OCI-LY1 (cell line): Measurements from ENCODE around the gene RAPGEF5.

Experiments used
- H2AFZ ChIP-seq: fragments of 200-600 bp; sonication (generic), shearing (Covaris generic); 2 replicates; pipeline ENCODE4 v1.6.0; 2014; ENCODE audit warnings: antibody characterized with exemption, mild to moderate bottlenecking, low read length
- H3F3A ChIP-seq: fragments of 200-600 bp; sonication (generic), shearing (Covaris generic); 2 replicates; pipeline ENCODE4 v1.6.0; 2014; ENCODE audit warnings: mild to moderate bottlenecking, antibody characterized with exemption, low read length, moderate library complexity; ENCODE audit not compliant: insufficient read depth
- H3K27ac ChIP-seq: fragments of 200-600 bp; sonication (generic); 2 replicates; pipeline ENCODE4 v1.5.1; 2014; ENCODE audit warnings: low read length, mixed run types, mild to moderate bottlenecking, low read depth; ENCODE audit not compliant: poor library complexity, severe bottlenecking
- H3K27me3 ChIP-seq: fragments of 200-600 bp; sonication (generic); 2 replicates; pipeline ENCODE4 v1.6.0; 2014; ENCODE audit warnings: antibody characterized with exemption, mild to moderate bottlenecking, low read length, moderate library complexity; ENCODE audit not compliant: insufficient read depth
- H3K36me3 ChIP-seq: fragments of 200-600 bp; sonication (generic); 2 replicates; pipeline ENCODE4 v1.6.1; 2014; ENCODE audit warnings: mild to moderate bottlenecking, antibody characterized with exemption, low read length, moderate library complexity, mixed read lengths; ENCODE audit not compliant: insufficient read depth
- H3K4me1 ChIP-seq: fragments of 200-600 bp; sonication (generic); 2 replicates; pipeline ENCODE4 v1.5.1; 2014; ENCODE audit warnings: mild to moderate bottlenecking, low read length, moderate library complexity; ENCODE audit not compliant: insufficient read depth, severe bottlenecking
- H3K4me2 ChIP-seq: fragments of 200-600 bp; sonication (generic), shearing (Covaris generic); 2 replicates; pipeline ENCODE4 v1.6.1; 2014; ENCODE audit warnings: low read length
- H3K4me3 ChIP-seq: fragments of 200-600 bp; sonication (generic); 2 replicates; pipeline ENCODE4 v1.5.1; 2014; ENCODE audit warnings: low read length, low read depth, mild to moderate bottlenecking, mixed read lengths; ENCODE audit not compliant: poor library complexity, severe bottlenecking
- H3K79me2 ChIP-seq: fragments of 200-600 bp; shearing (Covaris generic); 2 replicates; pipeline ENCODE4 v1.6.1; 2016; ENCODE audit warnings: mixed run types, low read length, mixed read lengths; ENCODE audit not compliant: insufficient read depth
- H3K9ac ChIP-seq: fragments of 200-600 bp; sonication (generic), shearing (Covaris generic); 2 replicates; pipeline ENCODE4 v1.6.1; 2014; ENCODE audit warnings: mild to moderate bottlenecking, low read length, mixed read lengths
- H3K9me2 ChIP-seq: fragments of 200-600 bp; sonication (generic), shearing (Covaris generic); 2 replicates; pipeline ENCODE4 v1.6.1; 2014; ENCODE audit warnings: low read depth, mild to moderate bottlenecking, low read length, mixed read lengths
- H3K9me3 ChIP-seq: fragments of 200-600 bp; shearing (Covaris generic); 2 replicates; pipeline ENCODE4 v1.6.1; 2014; ENCODE audit warnings: low read length, mixed read lengths
- H4K20me1 ChIP-seq: fragments of 200-600 bp; sonication (generic), shearing (Covaris generic); 2 replicates; pipeline ENCODE4 v1.6.0; 2016; ENCODE audit warnings: mild to moderate bottlenecking, low read length; ENCODE audit not compliant: insufficient read depth
- CTCF ChIP-seq: fragments of 200-600 bp; sonication (generic), shearing (Covaris generic); IDR thresholded peaks from 2 replicates; pipeline ENCODE4 v1.5.1; 2017; ENCODE audit warnings: mild to moderate bottlenecking, antibody characterized with exemption, low read length, moderate library complexity, mixed read lengths
- EZH2 ChIP-seq: fragments of 200-600 bp; sonication (generic), shearing (Covaris generic); IDR thresholded peaks from 2 replicates; pipeline ENCODE4 v1.8.0; 2017; ENCODE audit warnings: borderline replicate concordance, mixed run types, mild to moderate bottlenecking, antibody characterized with exemption, low read length, moderate library complexity, mixed read lengths

Gene RAPGEF5

GRCh38 chr7:22248111-22248809, 108.7 kb downstream of the RAPGEF5 start:
- Histone ChIP-seq H3K79me2 (no peaks in the 10 kb centered on the region), H3K9me3 (no peaks in the 10 kb centered on the region), H3K27ac (no peak overlapping the region), H2AFZ (no peak overlapping the region), H4K20me1 (no peaks in the 10 kb centered on the region), H3K4me3 (no peak overlapping the region), H3F3A (no peaks in the 10 kb centered on the region), H3K36me3 (peaks cover 32% of the 10 kb centered on the region), H3K4me2 (no peak overlapping the region), H3K4me1 (no peaks in the 10 kb centered on the region), H3K9me2 (no peaks in the 10 kb centered on the region), H3K9ac (no peak overlapping the region), H3K27me3 (no peaks in the 10 kb centered on the region)
- TF ChIP-seq CTCF (no peak), EZH2 (no peak)

- no peaks in the 10 kb centered on the region for H3K27me3 ChIP-seq
- H3K36me3 ChIP-seq: peaks cover 27% of the 10 kb centered on the region
- no peak overlapping the region for H3K27ac ChIP-seq
- no peaks in the 10 kb centered on the region for H3F3A ChIP-seq
- H3K9me2 ChIP-seq: no peaks in the 10 kb centered on the region
- H4K20me1 ChIP-seq: no peaks in the 10 kb centered on the region
- H3K4me1 ChIP-seq: no peaks in the 10 kb centered on the region
- H3K4me3 ChIP-seq: no peak overlapping the region
- no peaks in the 10 kb centered on the region for H3K79me2 ChIP-seq
- no peak overlapping the region for H3K4me2 ChIP-seq
- H3K9me3 ChIP-seq: no peaks in the 10 kb centered on the region
- TF ChIP-seq CTCF (no peak), EZH2 (no peak)
- no peak overlapping the region for H3K9ac ChIP-seq
- no peak overlapping the region for H2AFZ ChIP-seq
Observed at GRCh38 chr7:22241805-22242390, 115.1 kb downstream of the RAPGEF5 start.

GRCh38 chr7:22240904-22241571, 115.9 kb downstream of the RAPGEF5 start:
- no peaks in the 10 kb centered on the region for H3F3A ChIP-seq
- H3K27me3 ChIP-seq: no peaks in the 10 kb centered on the region
- no peak overlapping the region for H3K4me2 ChIP-seq
- no peaks in the 10 kb centered on the region for H3K9me3 ChIP-seq
- H4K20me1 ChIP-seq: no peaks in the 10 kb centered on the region
- no peak overlapping the region for H3K9ac ChIP-seq
- H3K9me2 ChIP-seq: no peaks in the 10 kb centered on the region
- peaks cover 23% of the 10 kb centered on the region for H3K36me3 ChIP-seq
- no peak overlapping the region for H2AFZ ChIP-seq
- no peaks in the 10 kb centered on the region for H3K79me2 ChIP-seq
- no peaks in the 10 kb centered on the region for H3K4me1 ChIP-seq
- no peak overlapping the region for H3K27ac ChIP-seq
- H3K4me3 ChIP-seq: no peak overlapping the region
- TF ChIP-seq CTCF (no peak), EZH2 (no peak)
